Measurements from ENCODE around the gene IL10. TPM values are rescaled to one million over a fixed set of nuclear protein-coding genes. Genes with fewer than 3 reads are reported as not detected.

IL10 gene
- total RNA-seq, 1 donor from 2014 or later: not detected

DNA sequence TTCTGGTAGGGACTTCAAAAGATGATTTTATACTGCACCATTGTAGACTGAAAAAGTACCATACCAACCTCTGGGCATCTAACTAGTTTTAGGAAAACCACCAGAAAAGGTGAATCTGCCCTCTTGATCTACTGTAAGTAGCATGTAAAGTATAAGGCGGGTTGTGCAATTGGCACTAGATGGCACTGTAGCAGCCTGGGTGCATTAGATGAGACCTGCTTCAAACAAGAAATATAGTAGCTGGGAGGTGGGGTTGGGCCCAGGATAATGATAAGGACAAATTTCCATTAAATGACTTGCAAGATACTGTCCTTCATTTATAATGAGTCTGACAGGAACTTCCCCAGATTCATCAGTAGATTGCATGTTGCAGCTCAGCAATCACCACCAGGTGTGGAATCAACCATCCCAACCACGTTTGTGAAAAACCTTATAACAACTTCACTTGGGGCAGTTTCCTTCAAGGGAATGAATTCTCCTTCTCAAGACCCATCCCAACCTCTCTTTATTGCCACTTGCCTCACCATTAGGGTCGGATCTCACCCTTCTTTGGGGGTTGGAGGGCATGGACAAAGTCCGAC is 37.3 kb upstream of the IL10 start:
- H3K4me1 Mint-ChIP-seq: no peaks in the 10 kb centered on the region
- peaks cover 2% of the 10 kb centered on the region for H3K36me3 Mint-ChIP-seq (ENCODE audit: low read depth)
- TF ChIP-seq, protein P1, sequence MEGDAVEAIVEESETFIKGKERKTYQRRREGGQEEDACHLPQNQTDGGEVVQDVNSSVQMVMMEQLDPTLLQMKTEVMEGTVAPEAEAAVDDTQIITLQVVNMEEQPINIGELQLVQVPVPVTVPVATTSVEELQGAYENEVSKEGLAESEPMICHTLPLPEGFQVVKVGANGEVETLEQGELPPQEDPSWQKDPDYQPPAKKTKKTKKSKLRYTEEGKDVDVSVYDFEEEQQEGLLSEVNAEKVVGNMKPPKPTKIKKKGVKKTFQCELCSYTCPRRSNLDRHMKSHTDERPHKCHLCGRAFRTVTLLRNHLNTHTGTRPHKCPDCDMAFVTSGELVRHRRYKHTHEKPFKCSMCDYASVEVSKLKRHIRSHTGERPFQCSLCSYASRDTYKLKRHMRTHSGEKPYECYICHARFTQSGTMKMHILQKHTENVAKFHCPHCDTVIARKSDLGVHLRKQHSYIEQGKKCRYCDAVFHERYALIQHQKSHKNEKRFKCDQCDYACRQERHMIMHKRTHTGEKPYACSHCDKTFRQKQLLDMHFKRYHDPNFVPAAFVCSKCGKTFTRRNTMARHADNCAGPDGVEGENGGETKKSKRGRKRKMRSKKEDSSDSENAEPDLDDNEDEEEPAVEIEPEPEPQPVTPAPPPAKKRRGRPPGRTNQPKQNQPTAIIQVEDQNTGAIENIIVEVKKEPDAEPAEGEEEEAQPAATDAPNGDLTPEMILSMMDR (conservative IDR thresholded peaks at IDR 0.05): no peak
- peaks cover 5% of the 10 kb centered on the region for H3K9me3 Mint-ChIP-seq
- no peaks in the 10 kb centered on the region for H3K27me3 Mint-ChIP-seq (ENCODE audit: low read depth)
- DNase-seq (ENCODE audit: low read depth, low spot score): no peak
- H3K4me3 Mint-ChIP-seq: no peak overlapping the region
- H3K27ac Mint-ChIP-seq (ENCODE audit: unreplicated experiment): no peak overlapping the region

DNA sequence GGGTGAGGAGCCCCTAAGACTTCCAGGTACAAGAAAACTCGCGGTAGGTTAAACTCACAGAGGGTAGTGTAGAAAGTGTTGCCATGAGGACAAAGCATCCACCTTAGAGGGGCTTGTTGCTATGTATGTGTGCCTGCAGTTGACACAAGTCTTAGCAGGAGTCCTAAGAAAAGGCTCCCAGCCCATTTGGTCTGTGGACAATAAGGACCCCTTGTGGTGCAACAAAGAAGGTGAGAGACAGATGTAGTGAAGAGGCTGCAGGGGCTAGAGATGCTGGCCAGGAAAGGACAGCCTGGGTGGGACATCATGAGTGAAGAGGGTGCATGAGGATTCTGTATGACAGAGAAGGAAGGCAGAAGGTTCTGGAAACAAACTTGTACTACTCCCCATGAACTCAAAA is 36.3 kb upstream of the IL10 start:
- Mint-ChIP-seq H3K4me3 (no peak overlapping the region), H3K9me3 (peaks cover 5% of the 10 kb centered on the region), H3K27ac (ENCODE audit: unreplicated experiment) (no peak overlapping the region)

DNA sequence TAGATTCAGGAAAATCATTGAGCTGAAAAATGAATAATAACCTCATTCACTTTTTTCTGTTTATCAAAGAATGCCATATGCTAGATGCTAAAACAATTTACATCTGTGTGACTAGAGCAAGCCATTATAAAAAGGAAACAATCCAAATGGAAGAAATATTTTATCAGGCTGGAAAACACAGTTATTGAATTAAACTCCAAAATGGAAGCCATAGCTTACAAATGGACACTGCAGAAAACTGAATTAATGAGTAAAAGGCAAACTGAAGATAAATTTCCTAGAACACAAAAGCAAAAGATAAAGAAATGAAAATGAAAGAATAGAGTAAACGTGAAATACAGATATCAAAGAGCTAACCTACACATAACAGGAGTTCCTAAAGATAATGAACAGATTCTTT is 33.1 kb upstream of the IL10 start:
- peaks cover 4% of the 10 kb centered on the region for H3K27me3 Mint-ChIP-seq (ENCODE audit: low read depth)
- no peaks in the 10 kb centered on the region for H3K4me1 Mint-ChIP-seq
- H3K36me3 Mint-ChIP-seq (ENCODE audit: low read depth): no peaks in the 10 kb centered on the region
- no peaks in the 10 kb centered on the region for H3K9me3 Mint-ChIP-seq
- no peak for DNase-seq (ENCODE audit: low read depth, low spot score)
- H3K27ac Mint-ChIP-seq (ENCODE audit: unreplicated experiment): no peak overlapping the region
- TF ChIP-seq, protein P1 (conservative IDR thresholded peaks at IDR 0.05): no peak
- no peak overlapping the region for H3K4me3 Mint-ChIP-seq

More for the DNA sequence above, 36.3 kb upstream of the IL10 start:
- DNase-seq (ENCODE audit: low read depth, low spot score): no peak
- peaks cover 4% of the 10 kb centered on the region for H3K27me3 Mint-ChIP-seq (ENCODE audit: low read depth)
- H3K36me3 Mint-ChIP-seq (ENCODE audit: low read depth): peaks cover 2% of the 10 kb centered on the region
- H3K4me1 Mint-ChIP-seq: no peaks in the 10 kb centered on the region
- TF ChIP-seq, protein P1 (conservative IDR thresholded peaks at IDR 0.05): peak; percentile 47

DNA sequence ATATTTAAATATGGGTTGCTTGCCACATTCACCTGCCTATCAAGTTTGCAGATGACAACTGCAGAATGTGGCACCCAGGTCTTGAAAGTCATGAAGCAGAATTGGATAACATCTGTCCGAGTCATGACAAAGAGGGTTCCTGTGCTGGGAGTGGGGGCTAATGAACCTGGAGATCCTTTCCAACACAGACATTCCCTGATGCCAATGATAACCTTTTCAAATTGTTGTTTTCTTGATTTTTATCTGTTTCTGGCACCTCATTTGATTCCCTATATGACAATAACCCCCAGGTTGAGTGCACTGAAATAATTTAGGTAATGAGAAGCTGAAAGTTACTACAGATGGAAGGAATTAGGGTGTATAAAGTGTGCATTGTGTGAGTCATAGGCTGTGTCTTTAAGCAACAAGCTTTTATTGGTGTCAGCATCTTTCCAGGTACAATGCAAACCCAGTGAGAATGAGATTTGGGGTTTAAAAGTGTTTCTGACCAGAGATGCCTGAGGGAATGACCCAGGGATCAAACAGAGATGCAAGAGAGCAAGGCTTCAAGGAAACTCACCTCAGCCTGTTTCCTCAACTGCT is 32.0 kb upstream of the IL10 start:
- Mint-ChIP-seq H3K4me1 (no peaks in the 10 kb centered on the region), H3K27ac (ENCODE audit: unreplicated experiment) (peak overlapping the region; percentile 53), H3K4me3 (no peak overlapping the region), H3K9me3 (no peaks in the 10 kb centered on the region), H3K36me3 (ENCODE audit: low read depth) (no peaks in the 10 kb centered on the region), H3K27me3 (ENCODE audit: low read depth) (peaks cover 4% of the 10 kb centered on the region)
- TF ChIP-seq, protein P1 (conservative IDR thresholded peaks at IDR 0.05): no peak
- no peak for DNase-seq (ENCODE audit: low read depth, low spot score)

DNA sequence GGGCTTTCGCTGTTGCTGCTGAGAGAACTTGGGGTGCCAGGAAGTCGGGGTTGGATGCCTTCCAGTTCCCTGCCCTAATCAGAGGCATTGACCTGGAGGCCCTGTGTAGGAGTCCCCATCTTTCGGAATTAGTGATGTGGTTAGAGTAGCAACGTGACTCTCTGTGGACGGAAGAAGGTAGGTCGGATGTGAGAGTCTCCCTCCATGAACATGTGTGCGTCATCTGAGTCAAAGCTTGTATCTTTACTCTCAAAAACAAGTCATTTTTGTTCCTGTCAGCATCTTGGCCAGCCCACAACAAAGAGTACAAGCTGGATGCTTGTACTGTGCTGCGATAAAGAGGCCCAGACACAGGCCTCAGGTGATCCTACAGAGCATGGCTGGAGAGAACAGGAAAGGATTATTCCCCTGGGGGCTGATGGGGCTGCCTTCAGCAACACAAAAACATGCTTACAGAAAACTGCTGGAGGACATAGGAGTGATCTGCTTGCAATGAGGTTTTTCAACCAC is 31.0 kb upstream of the IL10 start:
- Mint-ChIP-seq H3K27ac (ENCODE audit: unreplicated experiment) (no peak overlapping the region), H3K36me3 (ENCODE audit: low read depth) (no peaks in the 10 kb centered on the region), H3K4me1 (no peaks in the 10 kb centered on the region), H3K9me3 (no peaks in the 10 kb centered on the region), H3K4me3 (no peak overlapping the region), H3K27me3 (ENCODE audit: low read depth) (peaks cover 4% of the 10 kb centered on the region)
- TF ChIP-seq, protein P1 (conservative IDR thresholded peaks at IDR 0.05): no peak
- no peak for DNase-seq (ENCODE audit: low read depth, low spot score)
